ENCODE results near the gene CHN2.

Gene CHN2

DNA sequence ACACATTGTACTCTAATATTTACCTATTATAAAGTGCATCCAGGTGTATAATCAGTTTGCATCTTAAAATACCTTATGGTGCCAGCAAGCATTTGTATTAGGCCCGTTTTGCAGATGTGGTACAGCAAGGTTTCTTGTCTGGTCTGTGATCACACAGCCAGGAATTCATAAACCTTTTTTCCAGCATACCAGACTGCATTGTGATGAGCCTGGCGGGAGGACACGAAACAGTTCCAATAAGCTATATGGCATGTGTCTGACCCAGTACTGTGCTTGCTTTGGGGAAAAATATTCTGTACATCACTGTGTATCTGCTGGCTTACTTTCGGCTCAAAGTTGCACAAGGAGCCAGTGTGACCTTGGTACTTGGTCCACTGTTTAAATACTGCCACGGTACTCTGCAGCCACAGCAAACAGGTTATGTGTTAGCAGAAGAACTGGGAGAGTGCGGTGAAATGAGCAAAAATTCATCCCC lies 36.3 kb downstream of the CHN2 start:
- TF ChIP-seq SNAI2 (CRISPR knock-in tag; IDR thresholded peaks at IDR 0.05) (no peak), ZFP30 (CRISPR knock-in tag; IDR thresholded peaks at IDR 0.05) (no peak), ESRRG (CRISPR knock-in tag; IDR thresholded peaks at IDR 0.05) (no peak), RARB (CRISPR knock-in tag; IDR thresholded peaks at IDR 0.05) (no peak), ISL1 (CRISPR knock-in tag; IDR thresholded peaks at IDR 0.05) (no peak), ZNF70 (CRISPR knock-in tag; IDR thresholded peaks at IDR 0.05) (no peak)
- TF ChIP-seq, protein P1, sequence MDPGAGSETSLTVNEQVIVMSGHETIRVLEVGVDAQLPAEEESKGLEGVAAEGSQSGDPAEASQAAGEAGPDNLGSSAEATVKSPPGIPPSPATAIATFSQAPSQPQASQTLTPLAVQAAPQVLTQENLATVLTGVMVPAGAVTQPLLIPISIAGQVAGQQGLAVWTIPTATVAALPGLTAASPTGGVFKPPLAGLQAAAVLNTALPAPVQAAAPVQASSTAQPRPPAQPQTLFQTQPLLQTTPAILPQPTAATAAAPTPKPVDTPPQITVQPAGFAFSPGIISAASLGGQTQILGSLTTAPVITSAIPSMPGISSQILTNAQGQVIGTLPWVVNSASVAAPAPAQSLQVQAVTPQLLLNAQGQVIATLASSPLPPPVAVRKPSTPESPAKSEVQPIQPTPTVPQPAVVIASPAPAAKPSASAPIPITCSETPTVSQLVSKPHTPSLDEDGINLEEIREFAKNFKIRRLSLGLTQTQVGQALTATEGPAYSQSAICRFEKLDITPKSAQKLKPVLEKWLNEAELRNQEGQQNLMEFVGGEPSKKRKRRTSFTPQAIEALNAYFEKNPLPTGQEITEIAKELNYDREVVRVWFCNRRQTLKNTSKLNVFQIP (CRISPR knock-in tag; IDR thresholded peaks at IDR 0.05; ENCODE audit: borderline replicate concordance, low read depth) = no peak
- TF ChIP-seq, protein P2, sequence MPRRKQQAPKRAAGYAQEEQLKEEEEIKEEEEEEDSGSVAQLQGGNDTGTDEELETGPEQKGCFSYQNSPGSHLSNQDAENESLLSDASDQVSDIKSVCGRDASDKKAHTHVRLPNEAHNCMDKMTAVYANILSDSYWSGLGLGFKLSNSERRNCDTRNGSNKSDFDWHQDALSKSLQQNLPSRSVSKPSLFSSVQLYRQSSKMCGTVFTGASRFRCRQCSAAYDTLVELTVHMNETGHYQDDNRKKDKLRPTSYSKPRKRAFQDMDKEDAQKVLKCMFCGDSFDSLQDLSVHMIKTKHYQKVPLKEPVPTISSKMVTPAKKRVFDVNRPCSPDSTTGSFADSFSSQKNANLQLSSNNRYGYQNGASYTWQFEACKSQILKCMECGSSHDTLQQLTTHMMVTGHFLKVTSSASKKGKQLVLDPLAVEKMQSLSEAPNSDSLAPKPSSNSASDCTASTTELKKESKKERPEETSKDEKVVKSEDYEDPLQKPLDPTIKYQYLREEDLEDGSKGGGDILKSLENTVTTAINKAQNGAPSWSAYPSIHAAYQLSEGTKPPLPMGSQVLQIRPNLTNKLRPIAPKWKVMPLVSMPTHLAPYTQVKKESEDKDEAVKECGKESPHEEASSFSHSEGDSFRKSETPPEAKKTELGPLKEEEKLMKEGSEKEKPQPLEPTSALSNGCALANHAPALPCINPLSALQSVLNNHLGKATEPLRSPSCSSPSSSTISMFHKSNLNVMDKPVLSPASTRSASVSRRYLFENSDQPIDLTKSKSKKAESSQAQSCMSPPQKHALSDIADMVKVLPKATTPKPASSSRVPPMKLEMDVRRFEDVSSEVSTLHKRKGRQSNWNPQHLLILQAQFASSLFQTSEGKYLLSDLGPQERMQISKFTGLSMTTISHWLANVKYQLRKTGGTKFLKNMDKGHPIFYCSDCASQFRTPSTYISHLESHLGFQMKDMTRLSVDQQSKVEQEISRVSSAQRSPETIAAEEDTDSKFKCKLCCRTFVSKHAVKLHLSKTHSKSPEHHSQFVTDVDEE (CRISPR knock-in tag; IDR thresholded peaks at IDR 0.05) = no peak

DNA sequence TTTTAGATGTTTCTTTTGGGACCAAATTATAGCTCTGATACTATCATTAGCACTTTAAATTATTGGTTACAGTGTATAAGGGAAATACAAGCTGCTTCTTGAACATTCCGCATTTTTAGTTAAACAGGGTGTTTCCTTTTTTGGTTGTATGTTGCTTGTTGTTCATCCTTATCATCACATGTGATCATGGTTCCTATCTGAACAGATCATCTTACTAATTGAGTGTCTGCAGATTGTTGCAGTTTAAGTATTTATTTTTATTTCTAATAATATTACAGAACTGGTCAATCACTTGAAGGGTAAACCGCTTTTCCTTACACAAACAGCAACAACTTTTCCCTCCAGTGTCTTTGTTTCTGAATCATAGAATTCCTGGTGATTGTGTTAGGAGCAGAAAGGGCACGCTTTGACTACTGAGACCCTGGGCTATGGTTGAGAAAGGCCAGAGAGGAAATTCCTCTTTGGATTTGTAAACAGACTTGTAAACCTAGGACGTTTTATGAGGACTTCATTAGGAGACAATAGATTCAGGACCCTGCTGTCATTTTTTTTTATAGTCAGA lies 37.2 kb downstream of the CHN2 start:
- TF ChIP-seq ZNF565 (CRISPR knock-in tag; conservative IDR thresholded peaks at IDR 0.05; ENCODE audit: low read depth) = no peak
- TF ChIP-seq, protein P3, sequence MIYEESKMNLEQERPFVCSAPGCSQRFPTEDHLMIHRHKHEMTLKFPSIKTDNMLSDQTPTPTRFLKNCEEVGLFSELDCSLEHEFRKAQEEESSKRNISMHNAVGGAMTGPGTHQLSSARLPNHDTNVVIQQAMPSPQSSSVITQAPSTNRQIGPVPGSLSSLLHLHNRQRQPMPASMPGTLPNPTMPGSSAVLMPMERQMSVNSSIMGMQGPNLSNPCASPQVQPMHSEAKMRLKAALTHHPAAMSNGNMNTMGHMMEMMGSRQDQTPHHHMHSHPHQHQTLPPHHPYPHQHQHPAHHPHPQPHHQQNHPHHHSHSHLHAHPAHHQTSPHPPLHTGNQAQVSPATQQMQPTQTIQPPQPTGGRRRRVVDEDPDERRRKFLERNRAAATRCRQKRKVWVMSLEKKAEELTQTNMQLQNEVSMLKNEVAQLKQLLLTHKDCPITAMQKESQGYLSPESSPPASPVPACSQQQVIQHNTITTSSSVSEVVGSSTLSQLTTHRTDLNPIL (CRISPR knock-in tag; IDR thresholded peaks at IDR 0.05; ENCODE audit: low read depth) = no peak
- TF ChIP-seq GLIS3 (CRISPR knock-in tag; IDR thresholded peaks at IDR 0.05) = no peak
- peak; percentile 68; the same call in 1 of the 2 replicates for TF ChIP-seq TCF4 (CRISPR knock-in tag; IDR thresholded peaks at IDR 0.05; ENCODE audit: borderline replicate concordance)
- no peak for TF ChIP-seq ZC3H10 (CRISPR knock-in tag; IDR thresholded peaks at IDR 0.05)
- ATAC-seq = no peak

More for the DNA sequence above, 36.3 kb downstream of the CHN2 start:
- ATAC-seq = no peak

DNA sequence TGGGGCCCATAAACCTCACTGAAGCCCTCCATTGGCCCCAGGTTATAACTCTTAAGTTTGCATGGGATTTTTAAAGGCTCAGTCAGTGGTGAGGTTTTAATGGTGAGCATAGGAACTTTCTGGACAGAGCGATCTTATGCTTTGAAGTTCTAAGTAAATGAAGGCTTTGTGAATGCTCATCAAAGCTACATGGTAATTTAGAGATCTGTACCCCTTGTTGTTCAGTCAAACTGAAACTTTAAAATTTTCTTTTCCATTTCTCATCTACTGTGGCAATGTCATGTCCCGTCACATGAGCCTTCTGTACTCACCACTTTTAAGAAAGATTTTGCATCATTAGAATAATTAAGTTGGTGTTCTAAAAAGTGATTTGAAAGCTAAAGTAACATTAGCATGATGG lies 39.9 kb downstream of the CHN2 start:
- ATAC-seq = no peak
- TF ChIP-seq, protein P4, sequence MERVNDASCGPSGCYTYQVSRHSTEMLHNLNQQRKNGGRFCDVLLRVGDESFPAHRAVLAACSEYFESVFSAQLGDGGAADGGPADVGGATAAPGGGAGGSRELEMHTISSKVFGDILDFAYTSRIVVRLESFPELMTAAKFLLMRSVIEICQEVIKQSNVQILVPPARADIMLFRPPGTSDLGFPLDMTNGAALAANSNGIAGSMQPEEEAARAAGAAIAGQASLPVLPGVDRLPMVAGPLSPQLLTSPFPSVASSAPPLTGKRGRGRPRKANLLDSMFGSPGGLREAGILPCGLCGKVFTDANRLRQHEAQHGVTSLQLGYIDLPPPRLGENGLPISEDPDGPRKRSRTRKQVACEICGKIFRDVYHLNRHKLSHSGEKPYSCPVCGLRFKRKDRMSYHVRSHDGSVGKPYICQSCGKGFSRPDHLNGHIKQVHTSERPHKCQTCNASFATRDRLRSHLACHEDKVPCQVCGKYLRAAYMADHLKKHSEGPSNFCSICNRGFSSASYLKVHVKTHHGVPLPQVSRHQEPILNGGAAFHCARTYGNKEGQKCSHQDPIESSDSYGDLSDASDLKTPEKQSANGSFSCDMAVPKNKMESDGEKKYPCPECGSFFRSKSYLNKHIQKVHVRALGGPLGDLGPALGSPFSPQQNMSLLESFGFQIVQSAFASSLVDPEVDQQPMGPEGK (CRISPR knock-in tag; IDR thresholded peaks at IDR 0.05; ENCODE audit: borderline replicate concordance) = no peak
- TF ChIP-seq, protein P5, sequence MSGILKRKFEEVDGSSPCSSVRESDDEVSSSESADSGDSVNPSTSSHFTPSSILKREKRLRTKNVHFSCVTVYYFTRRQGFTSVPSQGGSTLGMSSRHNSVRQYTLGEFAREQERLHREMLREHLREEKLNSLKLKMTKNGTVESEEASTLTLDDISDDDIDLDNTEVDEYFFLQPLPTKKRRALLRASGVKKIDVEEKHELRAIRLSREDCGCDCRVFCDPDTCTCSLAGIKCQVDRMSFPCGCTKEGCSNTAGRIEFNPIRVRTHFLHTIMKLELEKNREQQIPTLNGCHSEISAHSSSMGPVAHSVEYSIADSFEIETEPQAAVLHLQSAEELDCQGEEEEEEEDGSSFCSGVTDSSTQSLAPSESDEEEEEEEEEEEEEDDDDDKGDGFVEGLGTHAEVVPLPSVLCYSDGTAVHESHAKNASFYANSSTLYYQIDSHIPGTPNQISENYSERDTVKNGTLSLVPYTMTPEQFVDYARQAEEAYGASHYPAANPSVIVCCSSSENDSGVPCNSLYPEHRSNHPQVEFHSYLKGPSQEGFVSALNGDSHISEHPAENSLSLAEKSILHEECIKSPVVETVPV (CRISPR knock-in tag; IDR thresholded peaks at IDR 0.05) = no peak
- no peak for TF ChIP-seq ARNTL (CRISPR knock-in tag; IDR thresholded peaks at IDR 0.05; ENCODE audit: borderline replicate concordance, low read depth)
- no peak for TF ChIP-seq BACH2 (CRISPR knock-in tag; IDR thresholded peaks at IDR 0.05; ENCODE audit: borderline replicate concordance)
- TF ChIP-seq GLIS3 (CRISPR knock-in tag; IDR thresholded peaks at IDR 0.05) = no peak

DNA sequence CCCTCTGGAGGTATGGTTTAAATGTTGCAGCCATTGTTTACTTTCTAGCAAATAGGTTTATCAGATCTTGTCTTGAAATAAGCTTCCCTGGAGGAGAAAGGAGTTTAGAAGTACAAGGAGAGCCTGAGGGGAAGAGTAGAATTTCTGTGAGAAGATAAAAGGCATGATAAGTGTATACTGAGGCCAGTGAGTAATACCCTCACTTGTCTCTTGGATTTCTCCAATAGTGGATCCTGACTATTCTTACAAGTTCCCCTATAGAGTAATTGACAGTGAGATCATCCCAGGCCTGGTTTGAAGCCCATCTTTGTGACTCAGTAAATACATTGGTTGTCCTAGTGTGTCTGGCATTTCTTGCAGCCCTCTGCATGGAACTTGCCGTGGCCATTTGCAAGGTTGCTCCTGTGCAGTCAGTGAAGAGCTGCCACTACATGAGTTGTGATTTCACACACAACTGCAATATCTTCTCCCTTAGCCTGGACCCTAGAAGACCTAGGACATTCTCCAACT lies 41.6 kb downstream of the CHN2 start:
- no peak for ATAC-seq
- TF ChIP-seq ZC3H10 (CRISPR knock-in tag; IDR thresholded peaks at IDR 0.05) (no peak), OSR1 (CRISPR knock-in tag; IDR thresholded peaks at IDR 0.05) (no peak), TOX (CRISPR knock-in tag; IDR thresholded peaks at IDR 0.05; ENCODE audit: borderline replicate concordance) (no peak), ISL1 (CRISPR knock-in tag; IDR thresholded peaks at IDR 0.05) (no peak), CSDC2 (CRISPR knock-in tag; IDR thresholded peaks at IDR 0.05) (no peak), BACH2 (CRISPR knock-in tag; IDR thresholded peaks at IDR 0.05; ENCODE audit: borderline replicate concordance) (no peak), ZNF8 (CRISPR knock-in tag; IDR thresholded peaks at IDR 0.05) (no peak), SNAI2 (CRISPR knock-in tag; IDR thresholded peaks at IDR 0.05) (no peak), ZFP30 (CRISPR knock-in tag; IDR thresholded peaks at IDR 0.05) (no peak)
- TF ChIP-seq, protein P5 (CRISPR knock-in tag; IDR thresholded peaks at IDR 0.05) = no peak
- TF ChIP-seq, protein P3 (CRISPR knock-in tag; IDR thresholded peaks at IDR 0.05; ENCODE audit: low read depth) = no peak

All from SK-N-SH treated with all-trans-retinoic acid at 6 μM for 48 hours (cell line).